H9 (cell line): ENCODE data around the gene ZCWPW2. TPM values are rescaled to one million over a fixed set of nuclear protein-coding genes. Genes with fewer than 3 reads are reported as not detected.

Source experiments
- DNase-seq: peaks from one replicate; pipeline ENCODE4 v3.0.0-alpha.2; 2017
- H2AFZ ChIP-seq: one replicate; pipeline ENCODE4 v1.6.1; 2013; ENCODE audit warnings: mild to moderate bottlenecking, low read length, control low read depth, moderate library complexity
- H2AK5ac ChIP-seq: 2 replicates; pipeline ENCODE4 v1.6.1; 2013; ENCODE audit warnings: low read length, control low read depth, mixed read lengths; ENCODE audit not compliant: insufficient read length
- H2BK120ac ChIP-seq: one replicate; pipeline ENCODE4 v1.6.1; 2013; ENCODE audit warnings: low read depth, mild to moderate bottlenecking, low read length, control low read depth, inconsistent platforms; ENCODE audit not compliant: poor library complexity, severe bottlenecking
- H2BK12ac ChIP-seq: 2 replicates; pipeline ENCODE4 v1.6.1; 2013; ENCODE audit warnings: low read length, control low read depth, mixed read lengths, low read depth; ENCODE audit not compliant: insufficient read length
- H2BK15ac ChIP-seq: 2 replicates; pipeline ENCODE4 v1.6.1; 2013; ENCODE audit warnings: low read depth, low read length, control low read depth
- H2BK20ac ChIP-seq: one replicate; pipeline ENCODE4 v1.6.1; 2013; ENCODE audit warnings: low read depth, mild to moderate bottlenecking, low read length, control low read depth, inconsistent platforms; ENCODE audit not compliant: poor library complexity, severe bottlenecking
- H2BK5ac ChIP-seq: 2 replicates; pipeline ENCODE4 v1.6.1; 2013; ENCODE audit warnings: low read length, control low read depth, mixed read lengths; ENCODE audit not compliant: insufficient read length
- H3K14ac ChIP-seq: 2 replicates; pipeline ENCODE4 v1.6.1; 2013; ENCODE audit warnings: low read length, control low read depth; ENCODE audit not compliant: insufficient read depth
- H3K18ac ChIP-seq: 2 replicates; pipeline ENCODE4 v1.6.1; 2013; ENCODE audit warnings: low read depth, mild to moderate bottlenecking, mixed read lengths, low read length, control low read depth; ENCODE audit not compliant: insufficient read length
- H3K23ac ChIP-seq: 2 replicates; pipeline ENCODE4 v1.6.1; 2013; ENCODE audit warnings: low read length, control low read depth, mixed read lengths, low read depth; ENCODE audit not compliant: insufficient read length
- H3K23me2 ChIP-seq: 2 replicates; pipeline ENCODE4 v1.6.1; 2013; ENCODE audit warnings: low read depth, mild to moderate bottlenecking, mixed read lengths, low read length, control low read depth; ENCODE audit not compliant: insufficient read length, poor library complexity, severe bottlenecking
- H3K27ac ChIP-seq: 2 replicates; pipeline ENCODE4 v1.5.1; 2013; ENCODE audit warnings: low read length, control low read depth, mixed read lengths, low read depth; ENCODE audit not compliant: insufficient read length
- H3K27me3 ChIP-seq: 2 replicates; pipeline ENCODE4 v1.6.1; 2013; ENCODE audit warnings: low read length, control low read depth, inconsistent platforms; ENCODE audit not compliant: insufficient read depth
- H3K4ac ChIP-seq: 2 replicates; pipeline ENCODE4 v1.6.1; 2013; ENCODE audit warnings: low read depth, mild to moderate bottlenecking, control low read depth, inconsistent platforms, low read length, moderate library complexity
- H3K4me1 ChIP-seq: 2 replicates; pipeline ENCODE4 v1.6.1; 2013; ENCODE audit warnings: low read length, control low read depth, inconsistent platforms; ENCODE audit not compliant: insufficient read depth
- H3K4me2 ChIP-seq: 2 replicates; pipeline ENCODE4 v1.6.1; 2013; ENCODE audit warnings: low read length, control low read depth, mixed read lengths; ENCODE audit not compliant: insufficient read length, insufficient read depth
- H3K56ac ChIP-seq: 2 replicates; pipeline ENCODE4 v1.6.1; 2013; ENCODE audit warnings: low read depth, mild to moderate bottlenecking, mixed read lengths, low read length, control low read depth; ENCODE audit not compliant: insufficient read length
- H3K79me1 ChIP-seq: 2 replicates; pipeline ENCODE4 v1.6.1; 2013; ENCODE audit warnings: low read depth, mild to moderate bottlenecking, moderate library complexity, low read length, control low read depth, inconsistent platforms; ENCODE audit not compliant: insufficient read depth, poor library complexity, severe bottlenecking
- H3K79me2 ChIP-seq: 2 replicates; pipeline ENCODE4 v1.6.1; 2013; ENCODE audit warnings: low read length, control low read depth, inconsistent platforms; ENCODE audit not compliant: insufficient read depth
- H3K9ac ChIP-seq: 2 replicates; pipeline ENCODE4 v1.6.1; 2013; ENCODE audit warnings: low read length, control low read depth, mixed read lengths; ENCODE audit not compliant: insufficient read length; ENCODE audit errors: extremely low read depth
- H3K9me3 ChIP-seq: one replicate; pipeline ENCODE4 v1.6.1; 2013; ENCODE audit warnings: low read depth, low read length, inconsistent platforms; ENCODE audit not compliant: control insufficient read depth
- H3T11ph ChIP-seq: one replicate; pipeline ENCODE4 v1.6.1; 2013; ENCODE audit warnings: mild to moderate bottlenecking, low read length, control low read depth, inconsistent platforms
- H4K20me1 ChIP-seq: one replicate; pipeline ENCODE4 v1.6.1; 2013; ENCODE audit not compliant: control insufficient read depth, insufficient read length, insufficient read depth
- H4K5ac ChIP-seq: 2 replicates; pipeline ENCODE4 v1.6.1; 2013; ENCODE audit warnings: low read depth, mild to moderate bottlenecking, mixed read lengths, low read length, control low read depth; ENCODE audit not compliant: insufficient read length
- H4K8ac ChIP-seq: replicated peaks from 2 replicates; pipeline ENCODE4 v1.6.1; 2013; ENCODE audit warnings: low read length, control low read depth, mixed read lengths, low read depth; ENCODE audit not compliant: insufficient read length
- H4K91ac ChIP-seq: 2 replicates; pipeline ENCODE4 v1.6.1; 2013; ENCODE audit warnings: low read depth, mild to moderate bottlenecking, moderate library complexity, mixed read lengths, low read length, control low read depth; ENCODE audit not compliant: insufficient read length
- H3K27ac Mint-ChIP-seq, 3 experiments: 2 replicates in 2 of 3; 3 replicates in 1 of 3; pipeline ENCODE4 v1.8.0; 2020 to 2021; ENCODE audit warnings: mixed read lengths in 3 of 3, mild to moderate bottlenecking in 1 of 3, moderate library complexity in 1 of 3
- H3K27me3 Mint-ChIP-seq: 2 replicates; pipeline ENCODE4 v1.8.0; 2021; ENCODE audit warnings: low read depth, mild to moderate bottlenecking, moderate library complexity, mixed read lengths
- H3K36me3 Mint-ChIP-seq, 3 experiments: 2 replicates in 2 of 3; 3 replicates in 1 of 3; pipeline ENCODE4 v1.8.0; 2020 to 2021; ENCODE audit warnings: low read depth in 3 of 3, mixed read lengths in 3 of 3; ENCODE audit not compliant: insufficient read depth in 1 of 3
- H3K4me1 Mint-ChIP-seq, 2 experiments: 2 replicates each; pipeline ENCODE4 v1.8.0; 2020; ENCODE audit warnings: mixed read lengths in 2 of 2
- H3K4me3 Mint-ChIP-seq, 2 experiments: 2 replicates in 1 of 2; 3 replicates in 1 of 2; pipeline ENCODE4 v1.8.0; 2020 to 2021; ENCODE audit warnings: mild to moderate bottlenecking in 2 of 2, mixed read lengths in 2 of 2, moderate library complexity in 1 of 2
- H3K9me3 Mint-ChIP-seq, 2 experiments: 2 replicates in 1 of 2; 3 replicates in 1 of 2; pipeline ENCODE4 v1.8.0; 2020; ENCODE audit warnings: mild to moderate bottlenecking in 2 of 2, mixed read lengths in 2 of 2, moderate library complexity in 1 of 2
- WGBS: extraction: QIAGEN DNeasy Blood & Tissue Kit; methylation state at CpG from one replicate; pipeline ENCODE4 v1.1.7; 2013; ENCODE audit warnings: missing lambda C conversion rate, low lambda C conversion rate, mixed read lengths; ENCODE audit not compliant: insufficient read length; ENCODE audit errors: extremely low coverage; 5-methylcytosine and 5-hydroxymethylcytosine counted together
- total RNA-seq: library from RNA; stranded (reverse); gene quantifications from 2 replicates; pipeline ENCODE4 v1.2.1, GENCODE V29; 2021
- TF ChIP-seq, protein P1 (sequence below): fragments of 200-600 bp; sonication (generic); conservative IDR thresholded peaks from 3 replicates; pipeline ENCODE4 v1.8.0; 2021; ENCODE audit warnings: antibody characterized with exemption, mild to moderate bottlenecking

Gene ZCWPW2
- total RNA-seq, 1 experiment from 2014 or later = 0.35 TPM

DNA sequence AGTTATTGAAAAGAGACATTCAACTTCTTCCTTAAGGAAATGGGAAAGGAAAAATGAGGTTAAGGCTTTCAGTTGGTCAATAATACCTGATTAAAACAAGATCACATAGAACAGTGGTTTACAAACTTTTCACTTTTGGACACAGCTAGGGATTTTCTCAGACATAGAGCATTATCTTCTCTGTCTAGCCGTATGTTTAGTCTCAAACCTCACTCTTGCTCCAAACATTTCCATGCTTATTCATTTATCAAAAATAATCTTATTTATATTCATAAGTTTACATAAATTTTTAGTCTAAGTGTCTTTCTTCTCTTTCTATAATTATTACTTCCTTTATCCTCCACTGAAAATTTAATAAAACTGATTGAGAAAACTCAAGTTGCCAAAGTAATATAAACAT, 114.3 kb downstream of the ZCWPW2 start:
- H3K36me3 Mint-ChIP-seq = no peaks in the 10 kb centered on the region
- Histone ChIP-seq H3K79me2 (no peaks in the 10 kb centered on the region), H4K8ac (no peak overlapping the region), H4K20me1 (no peaks in the 10 kb centered on the region), H2AK5ac (no peak overlapping the region), H2BK120ac (no peak overlapping the region), H2BK12ac (no peak overlapping the region), H3K14ac (no peak overlapping the region), H3K23me2 (no peaks in the 10 kb centered on the region), H2BK20ac (no peak overlapping the region), H3T11ph (no peak overlapping the region), H3K27me3 (no peaks in the 10 kb centered on the region), H4K91ac (no peak overlapping the region), H3K9me3 (no peaks in the 10 kb centered on the region), H2BK5ac (no peak overlapping the region), H3K56ac (no peak overlapping the region), H3K4me1 (no peaks in the 10 kb centered on the region), H3K18ac (no peak overlapping the region), H2BK15ac (no peak overlapping the region), H3K27ac (no peak overlapping the region), H3K9ac (no peak overlapping the region), H4K5ac (no peak overlapping the region), H2AFZ (no peak overlapping the region), H3K79me1 (no peaks in the 10 kb centered on the region), H3K4ac (no peak overlapping the region), H3K23ac (no peak overlapping the region), H3K4me2 (no peak overlapping the region)
- DNase-seq = no peak
- H3K27ac Mint-ChIP-seq = no peak overlapping the region
- no peaks in the 10 kb centered on the region for H3K4me1 Mint-ChIP-seq
- no peaks in the 10 kb centered on the region for H3K27me3 Mint-ChIP-seq
- TF ChIP-seq, protein P1, sequence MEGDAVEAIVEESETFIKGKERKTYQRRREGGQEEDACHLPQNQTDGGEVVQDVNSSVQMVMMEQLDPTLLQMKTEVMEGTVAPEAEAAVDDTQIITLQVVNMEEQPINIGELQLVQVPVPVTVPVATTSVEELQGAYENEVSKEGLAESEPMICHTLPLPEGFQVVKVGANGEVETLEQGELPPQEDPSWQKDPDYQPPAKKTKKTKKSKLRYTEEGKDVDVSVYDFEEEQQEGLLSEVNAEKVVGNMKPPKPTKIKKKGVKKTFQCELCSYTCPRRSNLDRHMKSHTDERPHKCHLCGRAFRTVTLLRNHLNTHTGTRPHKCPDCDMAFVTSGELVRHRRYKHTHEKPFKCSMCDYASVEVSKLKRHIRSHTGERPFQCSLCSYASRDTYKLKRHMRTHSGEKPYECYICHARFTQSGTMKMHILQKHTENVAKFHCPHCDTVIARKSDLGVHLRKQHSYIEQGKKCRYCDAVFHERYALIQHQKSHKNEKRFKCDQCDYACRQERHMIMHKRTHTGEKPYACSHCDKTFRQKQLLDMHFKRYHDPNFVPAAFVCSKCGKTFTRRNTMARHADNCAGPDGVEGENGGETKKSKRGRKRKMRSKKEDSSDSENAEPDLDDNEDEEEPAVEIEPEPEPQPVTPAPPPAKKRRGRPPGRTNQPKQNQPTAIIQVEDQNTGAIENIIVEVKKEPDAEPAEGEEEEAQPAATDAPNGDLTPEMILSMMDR = no peak
- no peak overlapping the region for H3K4me3 Mint-ChIP-seq
- no CpG with 5 or more reads among the region's 1 CpG for WGBS
- no peaks in the 10 kb centered on the region for H3K9me3 Mint-ChIP-seq
